GM19328 (cell line): ENCODE results near the gene COL2A1.

Experiments
- ATAC-seq: cut with Tn5 transposase; IDR thresholded peaks from one replicate; pipeline ENCODE4 v1.9.1; 2021; ENCODE audit warnings: mild to moderate bottlenecking, moderate library complexity; ENCODE audit not compliant: unreplicated experiment

COL2A1 gene

GRCh38 chr12:47991106-47992061 is 12.9 kb downstream of the COL2A1 start:
- ATAC-seq = no peak

DNA sequence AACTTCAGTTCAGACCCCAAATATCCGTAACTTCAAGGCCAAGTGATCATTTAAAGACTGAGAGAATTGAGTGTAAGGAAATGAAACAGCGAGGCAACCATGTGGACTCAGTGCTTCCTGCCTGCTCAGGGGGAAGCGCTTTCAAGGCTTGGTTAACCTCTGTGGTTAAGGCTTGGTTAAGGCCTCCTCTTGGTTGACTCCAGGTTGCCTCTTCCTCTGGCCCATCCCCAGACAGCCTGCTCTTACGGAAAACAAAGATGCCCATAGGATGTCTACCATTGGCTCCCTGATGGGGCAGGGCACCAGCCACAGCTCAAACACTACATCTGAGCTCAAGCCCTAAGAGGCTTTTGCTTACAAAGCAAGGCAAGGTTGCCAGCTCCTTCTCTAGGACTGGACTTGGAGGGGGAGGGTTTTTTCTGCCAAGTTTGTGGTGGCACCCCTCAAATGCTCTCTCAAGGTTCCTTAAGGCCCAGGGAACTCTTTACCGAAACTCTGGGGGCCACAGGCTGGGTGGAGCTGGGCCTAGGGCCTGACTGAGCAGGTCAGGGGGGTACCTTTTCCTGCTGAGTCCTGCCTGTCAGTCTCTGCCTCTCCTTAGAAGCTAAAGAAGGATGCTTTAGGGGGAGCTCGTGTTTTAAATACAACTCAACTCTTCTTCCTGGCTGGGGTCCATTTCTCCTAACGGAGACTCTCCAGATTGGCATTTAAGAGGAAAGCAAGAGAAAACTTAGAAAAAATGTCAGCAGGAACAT is 13.7 kb downstream of the COL2A1 start:
- ATAC-seq = peak; percentile 92

DNA sequence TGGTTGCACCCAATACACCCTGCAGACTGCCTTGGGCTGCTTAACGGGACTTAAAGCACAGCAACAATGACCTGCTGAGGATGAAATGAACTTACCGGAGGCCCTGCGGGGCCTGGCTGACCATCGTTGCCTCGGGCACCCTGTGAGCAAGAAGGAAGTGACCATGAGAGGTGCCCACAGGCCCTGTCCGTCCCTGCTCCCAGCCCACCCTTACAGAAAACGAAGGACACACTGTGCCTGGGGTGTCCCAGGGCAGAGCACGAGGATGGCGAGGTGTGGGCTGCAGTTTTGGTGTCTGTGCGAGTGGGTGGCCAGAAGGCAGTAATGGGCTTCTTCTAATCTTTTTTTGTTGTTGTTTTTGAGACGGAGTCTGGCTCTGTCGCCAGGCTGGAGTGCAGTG is 14.6 kb downstream of the COL2A1 start:
- no peak for ATAC-seq

GRCh38 chr12:47989023-47989417 is 15.3 kb downstream of the COL2A1 start:
- no peak for ATAC-seq

DNA sequence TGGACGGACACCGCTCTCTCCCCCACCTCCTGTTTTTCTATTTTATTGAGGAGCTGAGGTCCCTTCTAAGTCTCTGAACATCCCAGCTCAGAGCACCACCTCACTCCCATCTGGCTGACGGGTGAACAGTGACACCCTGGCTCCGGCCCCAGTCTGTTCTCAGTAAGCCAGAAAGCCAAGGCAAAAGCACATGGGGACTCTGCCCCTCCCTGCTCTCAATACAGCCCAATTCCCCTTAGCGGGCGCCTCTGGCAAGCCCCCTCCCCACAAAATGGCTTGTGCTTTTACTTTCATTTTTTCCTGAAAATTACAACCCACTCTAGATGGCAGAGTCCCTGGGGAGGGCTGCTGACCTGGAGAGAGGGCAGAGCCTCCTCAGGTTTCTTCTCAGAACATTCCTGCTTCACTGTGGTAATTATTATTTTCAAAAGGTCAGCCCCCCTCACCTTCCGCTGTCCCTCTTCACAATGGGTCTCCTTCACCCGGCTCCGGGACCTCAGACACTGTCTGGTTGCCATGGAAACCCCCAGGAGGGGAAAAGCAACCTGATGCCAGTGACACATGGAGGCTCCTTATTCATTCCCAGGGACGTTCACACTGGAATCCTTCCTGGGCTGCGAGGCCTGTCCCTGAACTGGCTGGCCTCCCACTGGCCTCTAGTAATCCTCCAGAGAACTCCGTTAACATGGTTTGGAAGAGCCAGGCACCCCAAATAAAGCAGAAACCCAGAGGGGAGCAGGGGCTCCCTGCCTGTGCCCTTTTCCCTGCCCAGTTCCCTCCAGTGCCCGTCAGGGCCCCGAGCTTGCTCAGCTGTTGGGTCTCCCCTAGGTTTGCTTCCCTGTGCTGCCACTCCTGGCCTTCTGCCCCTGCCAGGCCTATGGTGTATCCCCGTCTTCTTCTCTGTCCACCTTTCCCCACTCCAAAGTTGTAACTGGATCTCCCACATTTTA is 15.9 kb downstream of the COL2A1 start:
- no peak for ATAC-seq

DNA sequence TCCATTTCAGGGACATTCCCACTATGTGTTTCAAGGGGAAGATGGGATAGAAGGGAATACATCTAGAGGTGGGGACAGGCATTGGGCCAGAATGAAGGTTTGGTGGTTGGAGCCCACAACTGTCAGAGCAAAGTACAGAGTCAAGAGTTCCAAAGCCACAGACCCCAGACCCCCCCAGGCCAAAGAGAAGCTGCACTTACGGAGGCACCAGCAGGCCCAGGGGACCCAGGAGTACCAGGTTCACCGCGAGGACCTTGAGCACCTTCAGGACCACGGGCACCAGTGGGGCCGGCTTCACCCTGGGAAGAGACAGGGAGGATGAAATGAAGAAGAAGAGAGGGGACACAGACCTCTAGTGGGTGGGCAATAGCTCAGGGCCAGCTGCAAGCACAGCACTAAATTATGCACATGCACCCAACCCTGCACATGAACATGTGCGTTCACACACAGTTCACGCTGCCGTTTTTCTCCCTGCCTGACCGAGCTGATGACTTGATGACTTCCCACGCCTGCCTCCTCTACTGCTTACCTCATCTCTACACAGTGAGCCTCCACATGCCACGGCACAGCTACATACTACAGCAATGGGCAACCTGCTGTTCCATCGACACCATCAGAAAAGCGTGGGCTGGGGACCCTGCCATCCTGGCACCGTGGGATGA is 16.7 kb downstream of the COL2A1 start:
- no peak for ATAC-seq

- ATAC-seq = no peak
Observed at GRCh38 chr12:47986832-47987231, 17.4 kb downstream of the COL2A1 start.

DNA sequence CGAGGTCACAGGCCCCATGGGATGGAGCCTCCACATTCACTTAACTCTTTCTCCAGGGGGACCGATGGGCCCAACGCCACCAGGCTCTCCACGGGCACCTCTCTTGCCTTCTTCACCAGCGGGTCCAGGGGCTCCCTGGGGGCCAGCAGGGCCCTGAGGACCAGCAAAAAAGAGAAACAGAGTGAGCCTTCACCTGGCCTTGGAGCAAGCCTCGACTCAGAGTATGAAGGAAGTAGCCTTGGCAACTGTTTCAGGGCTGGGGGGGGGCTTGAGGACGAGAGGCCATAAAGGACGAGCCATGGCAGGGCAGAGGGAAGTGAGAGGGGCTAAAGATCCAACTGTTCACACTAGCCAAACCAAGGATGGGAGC is 18.0 kb downstream of the COL2A1 start:
- no peak for ATAC-seq

GRCh38 chr12:47985596-47986290 is 18.5 kb downstream of the COL2A1 start:
- ATAC-seq = no peak

DNA sequence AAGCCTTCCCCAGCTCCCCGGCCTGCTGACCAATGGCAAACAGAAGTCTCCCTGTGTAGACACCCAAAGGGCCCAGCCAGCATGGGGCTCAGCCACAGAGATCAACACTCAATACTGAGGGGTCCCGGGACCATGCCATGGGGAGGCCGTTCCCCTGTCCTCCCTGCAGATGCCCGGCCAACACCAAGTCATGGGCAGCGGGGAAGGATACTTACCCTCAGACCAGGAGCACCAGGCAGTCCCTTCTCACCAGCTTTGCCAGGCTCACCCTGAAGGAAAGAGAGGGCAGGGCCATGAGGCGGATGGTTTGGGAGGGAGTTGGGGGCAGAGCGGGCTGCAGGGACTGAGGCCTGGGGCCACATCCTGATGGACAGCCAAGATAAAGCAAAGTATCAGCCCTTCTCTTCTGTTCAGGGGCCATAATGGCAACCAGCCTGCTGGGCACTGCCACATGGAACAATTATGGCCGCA is 19.9 kb downstream of the COL2A1 start:
- ATAC-seq = no peak

GRCh38 chr12:47983541-47984115 is 20.6 kb downstream of the COL2A1 start:
- ATAC-seq = no peak

DNA sequence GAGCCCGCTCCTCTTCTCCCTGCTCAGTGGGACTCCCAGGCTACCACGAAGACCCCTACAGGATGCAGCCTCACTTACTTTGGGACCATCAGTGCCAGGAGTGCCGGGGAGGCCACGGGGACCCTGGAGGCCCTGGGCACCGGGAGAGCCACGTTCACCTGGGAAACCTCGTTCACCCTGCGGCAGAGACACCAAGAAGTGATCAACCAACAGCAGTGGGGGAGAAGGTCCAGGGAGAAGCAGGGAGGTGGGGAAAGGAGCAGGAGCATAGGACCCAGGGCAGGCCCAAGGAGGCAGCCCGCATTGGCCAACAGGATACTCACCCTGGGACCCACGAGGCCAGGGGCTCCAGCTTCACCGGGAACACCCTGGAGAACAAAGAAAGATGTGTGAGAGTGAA is 21.5 kb downstream of the COL2A1 start:
- ATAC-seq = no peak

GRCh38 chr12:47982311-47982710 is 22.0 kb downstream of the COL2A1 start:
- no peak for ATAC-seq

GRCh38 chr12:47981496-47982260 is 22.6 kb downstream of the COL2A1 start:
- ATAC-seq = no peak

DNA sequence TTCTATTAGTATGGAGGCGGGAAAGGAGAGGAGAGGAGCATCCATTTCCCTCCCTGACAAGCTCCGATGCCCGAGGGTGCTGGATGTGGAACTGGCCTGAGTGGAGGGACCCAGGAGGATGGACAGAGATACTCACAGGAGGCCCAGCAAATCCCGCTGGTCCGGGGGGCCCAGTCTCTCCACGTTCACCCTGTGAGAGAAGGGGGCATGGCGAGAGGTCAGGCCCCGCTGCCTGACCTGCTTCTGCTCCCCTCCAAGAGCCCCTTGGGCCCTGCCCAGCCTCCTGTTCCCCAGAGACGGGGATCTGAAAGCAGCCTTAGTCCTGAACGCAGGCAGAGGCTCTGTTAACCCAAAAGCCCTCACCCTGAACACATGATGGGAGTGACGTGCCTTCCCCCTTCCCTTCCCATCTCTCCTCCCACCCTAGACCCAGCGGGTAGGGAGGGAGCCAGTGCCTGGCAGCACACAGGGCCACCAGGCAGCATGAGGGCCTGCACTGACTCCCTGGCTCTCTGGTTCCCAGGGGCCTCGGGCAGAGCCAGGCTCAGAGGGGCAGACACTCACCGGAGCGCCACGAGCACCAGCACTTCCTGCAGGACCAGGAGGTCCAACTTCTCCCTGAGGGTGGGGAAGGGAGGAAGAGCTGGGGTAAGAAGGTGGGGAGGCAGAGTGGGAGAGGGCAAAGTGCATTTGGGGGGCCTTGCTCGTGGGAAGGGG is 23.3 kb downstream of the COL2A1 start:
- no peak for ATAC-seq

DNA sequence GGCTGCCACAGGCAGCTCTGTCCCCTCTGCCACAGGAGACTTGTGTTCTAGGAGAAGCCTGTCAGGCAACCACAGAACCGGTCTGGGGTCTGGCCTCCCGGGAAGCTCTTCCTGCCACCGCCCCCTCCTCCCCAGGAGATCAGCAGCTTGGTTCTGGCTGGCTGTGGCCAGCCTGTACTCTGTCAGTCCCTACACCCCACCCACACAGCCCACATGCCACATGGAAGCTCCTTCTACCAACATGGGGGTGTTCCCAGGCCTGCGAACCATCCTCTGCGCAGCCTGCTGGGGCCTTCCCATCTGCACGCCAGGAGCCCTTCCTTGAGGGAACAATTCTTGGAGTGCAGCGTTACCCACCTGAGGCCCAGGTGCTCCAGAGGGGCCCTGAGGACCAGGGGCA is 24.1 kb downstream of the COL2A1 start:
- no peak for ATAC-seq

DNA sequence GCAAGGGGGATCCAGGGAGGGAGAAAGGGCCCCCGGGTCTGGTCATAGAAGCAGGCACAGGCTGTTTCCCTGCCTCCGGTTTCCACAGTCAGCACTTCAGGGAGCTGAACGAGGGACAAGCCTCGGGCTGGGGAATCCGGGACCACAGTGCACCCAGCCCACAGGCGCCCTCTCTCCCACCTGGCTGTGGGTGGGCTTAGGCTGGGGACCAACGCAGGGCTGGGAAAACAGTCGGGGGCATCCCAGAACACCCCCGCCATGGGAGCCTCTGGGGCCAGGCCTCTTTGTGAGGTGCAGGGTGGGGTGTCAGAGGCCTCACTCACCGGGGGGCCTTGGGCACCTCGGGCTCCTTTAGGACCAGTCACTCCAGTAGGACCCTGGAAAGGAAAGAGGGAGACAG is 24.6 kb downstream of the COL2A1 start:
- ATAC-seq = no peak

GRCh38 chr12:47979166-47979565 is 25.1 kb downstream of the COL2A1 start:
- ATAC-seq = no peak
